GM19240 (cell line): Measurements from ENCODE around the gene AMPD3.

ENCODE experiments used
- DNase-seq: peaks from one replicate; pipeline ENCODE4 v3.0.0; 2011; ENCODE audit warnings: low spot score; ENCODE audit not compliant: insufficient read length

Gene AMPD3

DNA sequence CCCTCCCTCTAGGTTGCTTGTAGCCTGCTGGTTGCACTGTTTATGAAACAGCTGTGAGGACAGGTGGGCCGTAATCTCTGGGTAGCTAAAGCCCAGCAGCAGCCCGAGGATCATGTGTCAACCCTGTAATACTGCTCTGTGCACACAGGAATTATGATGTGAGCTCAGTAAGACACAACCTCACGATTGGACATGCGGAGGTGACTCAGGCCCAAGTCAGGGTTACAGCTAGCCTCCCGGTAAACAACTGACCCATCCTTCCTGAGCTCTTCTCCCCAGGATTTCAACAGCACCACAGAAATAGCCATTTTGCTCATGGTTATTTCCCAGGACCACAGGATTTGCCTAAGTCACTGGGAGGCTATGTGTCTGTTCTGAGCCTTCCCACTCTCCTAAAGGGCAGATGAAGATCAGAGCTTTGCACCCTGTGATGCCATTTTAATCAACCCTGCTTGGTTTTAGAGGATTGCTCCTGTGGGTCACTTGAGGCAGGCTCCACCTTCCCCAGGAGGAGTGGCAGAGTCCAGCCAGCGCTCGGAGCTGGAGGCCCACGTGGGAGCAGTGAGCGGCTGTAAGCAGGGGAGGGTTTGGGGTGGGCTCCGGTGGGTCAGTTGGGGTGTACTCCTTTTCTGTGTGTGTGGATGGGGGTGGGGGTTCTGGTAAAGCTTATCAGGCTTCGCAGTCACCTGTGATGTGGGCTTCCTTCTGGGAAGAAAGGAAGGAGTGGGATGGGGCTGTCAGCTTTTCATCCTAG lies at the start of gene AMPD3:
TSS of gene AMPD3 (plus strand) at position 387 of the 754 bp plus-strand sequence. CDS start 6,256 bp downstream, outside the sequence.
- DNase-seq = no peak

GRCh38 chr11:10405865-10406592 lies 49.0 kb upstream of the AMPD3 start:
- DNase-seq = peak; percentile 33

- DNase-seq = no peak
These were observed 48.0 kb upstream of the AMPD3 start for GRCh38 chr11:10407055-10407454.

DNA sequence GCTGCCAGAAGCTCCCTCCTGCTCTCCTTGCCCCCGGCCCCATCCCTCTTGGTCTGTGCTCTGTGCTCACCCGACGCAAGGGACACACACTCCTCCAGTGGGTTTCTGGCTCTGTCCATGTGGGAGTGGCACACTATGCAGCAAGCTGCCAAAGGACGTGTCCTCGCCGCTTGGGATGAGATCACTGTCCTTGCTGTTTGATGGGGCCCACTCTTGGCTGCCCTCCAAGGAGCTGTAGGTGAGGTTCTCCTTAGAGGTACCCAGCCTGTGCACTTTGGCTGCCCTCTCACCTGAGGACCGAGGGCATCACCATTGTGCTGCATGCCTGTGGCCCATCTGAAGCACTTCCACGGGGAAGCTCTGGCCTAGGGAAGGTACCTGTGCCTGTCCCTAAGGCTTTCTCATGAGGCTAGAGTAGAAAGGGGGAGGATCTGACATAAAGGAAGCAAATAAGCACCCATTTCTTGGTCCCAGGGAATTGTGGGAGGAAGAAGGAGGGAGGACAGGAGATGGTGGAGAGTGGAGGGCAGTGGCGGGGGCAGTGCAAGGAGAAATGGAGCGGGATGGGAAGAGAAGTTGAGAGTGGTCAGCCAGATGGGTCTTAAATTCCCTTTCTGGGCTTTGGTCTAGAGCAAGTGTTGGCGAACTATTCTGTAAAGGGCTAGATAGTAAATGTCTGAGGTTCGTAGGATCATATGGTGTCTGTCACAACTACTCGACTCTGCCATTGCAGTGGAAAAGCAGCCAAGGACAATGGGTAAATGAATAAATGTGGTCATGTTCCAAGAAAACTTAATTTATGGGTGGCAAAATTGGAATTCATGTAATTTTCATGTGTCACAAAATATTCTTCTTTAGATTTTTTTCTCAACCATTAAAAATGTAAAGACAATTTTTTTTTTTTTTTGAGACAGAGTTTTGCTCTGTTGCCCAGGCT lies 47.0 kb upstream of the AMPD3 start:
- no peak for DNase-seq

GRCh38 chr11:10409207-10409661 lies 45.8 kb upstream of the AMPD3 start:
- no peak for DNase-seq

GRCh38 chr11:10410106-10410843 lies 44.8 kb upstream of the AMPD3 start:
- no peak for DNase-seq

DNA sequence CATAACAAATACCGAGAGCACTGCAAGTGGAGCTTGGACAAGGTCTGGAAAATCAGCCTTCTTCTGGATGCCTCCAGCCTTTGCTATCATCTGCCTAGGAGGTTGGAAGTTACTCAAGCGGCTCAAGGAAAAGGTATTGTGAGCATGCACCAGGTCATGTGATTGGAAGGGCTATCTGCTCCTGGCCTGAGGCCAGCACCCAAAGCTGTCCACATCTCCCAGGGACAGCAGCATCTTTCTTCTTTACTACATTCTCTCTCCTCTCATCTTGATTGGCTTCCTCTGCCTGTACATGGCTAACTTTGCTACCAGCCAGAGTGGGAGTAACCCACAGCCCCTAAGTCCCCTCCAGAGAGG lies 44.2 kb upstream of the AMPD3 start:
- no peak for DNase-seq

- no peak for DNase-seq
These were observed 42.8 kb upstream of the AMPD3 start for GRCh38 chr11:10412266-10412665.

DNA sequence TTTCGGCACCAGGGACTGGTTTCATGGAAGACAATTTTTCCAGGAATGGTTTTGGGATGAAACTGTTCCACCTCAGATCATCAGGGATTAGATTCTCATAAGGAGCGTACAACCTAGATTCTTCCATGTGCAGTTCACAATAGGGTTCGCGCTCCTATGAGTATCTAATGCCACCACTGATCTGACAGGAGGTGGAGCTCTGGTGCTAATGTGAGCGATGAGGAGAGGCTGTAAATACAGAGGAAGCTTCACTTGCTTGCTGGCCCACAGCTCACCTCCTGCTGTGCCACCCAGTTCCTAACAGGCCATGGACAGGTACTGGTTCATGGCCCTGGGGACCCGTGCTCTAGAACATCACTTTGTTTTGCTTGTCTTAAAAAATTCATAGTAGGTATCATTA lies 41.8 kb upstream of the AMPD3 start:
- DNase-seq = no peak

- no peak for DNase-seq
These were observed 40.9 kb upstream of the AMPD3 start for GRCh38 chr11:10414181-10414580.

DNA sequence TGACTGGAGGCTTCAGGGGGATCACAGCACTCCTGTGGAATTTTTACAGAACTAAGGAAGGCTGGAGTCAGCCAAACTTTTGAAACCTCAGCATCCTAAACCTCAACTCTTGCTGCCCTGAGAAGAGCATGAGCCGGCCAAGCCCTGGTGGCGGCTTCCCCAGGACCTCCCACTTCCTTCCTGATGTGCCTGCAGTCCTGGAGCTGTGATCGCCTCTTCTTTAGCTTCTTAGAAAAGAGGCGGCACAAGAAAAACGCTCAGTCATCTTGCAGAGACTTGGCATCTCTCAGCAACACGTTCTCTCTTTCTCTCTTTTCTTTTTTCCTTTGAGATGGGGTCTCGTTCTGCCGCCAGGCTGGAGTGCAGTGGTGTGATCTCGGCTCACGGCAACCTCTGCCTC lies 40.4 kb upstream of the AMPD3 start:
- no peak for DNase-seq

- DNase-seq = no peak
These were observed 39.2 kb upstream of the AMPD3 start for GRCh38 chr11:10415817-10416392.

- DNase-seq = no peak
These were observed 36.7 kb upstream of the AMPD3 start for GRCh38 chr11:10418259-10418949.

GRCh38 chr11:10418950-10419310 lies 36.1 kb upstream of the AMPD3 start:
- DNase-seq = no peak

- DNase-seq = no peak
These were observed 28.6 kb upstream of the AMPD3 start for GRCh38 chr11:10426475-10426874.

- DNase-seq = no peak
These were observed 26.6 kb upstream of the AMPD3 start for GRCh38 chr11:10428453-10428852.

- no peak for DNase-seq
These were observed 25.5 kb upstream of the AMPD3 start for GRCh38 chr11:10429526-10429925.

DNA sequence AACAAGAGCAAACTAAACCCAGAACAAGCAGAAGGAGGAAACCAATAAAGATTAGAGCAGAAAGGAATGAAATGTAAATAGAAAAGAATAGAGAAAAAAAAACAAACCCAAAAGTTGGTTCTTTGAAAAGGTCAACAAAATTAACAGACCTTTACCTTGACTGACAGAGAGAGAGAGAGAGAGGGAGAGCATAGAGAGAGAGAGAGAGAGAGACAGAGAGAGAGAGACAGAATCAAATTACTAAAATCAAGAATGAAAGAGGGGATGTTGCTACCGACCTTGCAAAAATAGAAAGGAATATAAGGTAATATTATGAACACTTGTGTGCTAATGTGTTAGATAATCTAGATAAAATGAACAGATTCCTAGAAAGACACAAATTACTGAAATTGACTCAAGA lies 22.6 kb upstream of the AMPD3 start:
- DNase-seq = no peak

GRCh38 chr11:10432971-10433370 lies 22.1 kb upstream of the AMPD3 start:
- no peak for DNase-seq

DNA sequence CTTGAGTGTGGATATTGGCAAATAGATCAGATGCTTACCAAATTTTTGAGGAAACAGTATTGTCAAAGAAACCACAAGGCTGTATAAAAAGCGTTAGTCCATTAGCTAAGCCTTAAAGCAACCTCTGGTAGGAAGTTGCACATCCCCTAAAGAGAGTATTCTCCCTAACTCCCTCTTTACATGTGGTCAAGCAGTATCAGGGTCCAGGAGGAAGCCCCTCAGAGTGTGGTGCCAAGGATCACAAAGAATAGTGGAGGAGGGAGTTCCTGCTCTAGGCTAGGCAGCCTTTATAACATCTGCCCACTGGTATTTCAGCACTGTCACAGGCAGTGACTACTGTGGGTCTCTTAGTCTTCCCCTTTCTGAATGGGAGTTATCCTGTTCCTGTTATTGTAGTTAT lies 18.8 kb upstream of the AMPD3 start:
- no peak for DNase-seq
